Activated T-helper 1 cell treated with anti-CD3 and anti-CD28 coated beads, Interleukin-12 subunit alpha, Interleukin-12 subunit beta, Interleukin-2, Interleukin-4 antibody, amounts not matched to agents 30 ng/mL and 10 ng/mL and 1 ng/mL, durations not matched to agents 14 hours and 24 hours and 36 hours (primary cell): Measurements from ENCODE around the gene RSRC1. TPM values are rescaled to one million over a fixed set of nuclear protein-coding genes. Genes with fewer than 3 reads are reported as not detected.
A peak's percentile ranks its signal among the peaks of the same experiment; 100 is the strongest.
"Not testable (repeated sequence)": the region's sequence is repeated elsewhere in the genome, so short reads cannot be mapped to it uniquely, and the experiment has no call there.

Experiments used
- DNase-seq: peaks from one replicate; pipeline ENCODE4 v3.0.0; 2021; ENCODE audit warnings: low spot score
- H3K27ac Mint-ChIP-seq: one replicate; pipeline ENCODE4 v1.8.0; 2021; ENCODE audit warnings: mild to moderate bottlenecking, mixed read lengths
- H3K27me3 Mint-ChIP-seq: one replicate; pipeline ENCODE4 v1.8.0; 2022; ENCODE audit warnings: mild to moderate bottlenecking, moderate library complexity, mixed read lengths; ENCODE audit not compliant: insufficient read depth
- H3K36me3 Mint-ChIP-seq: one replicate; pipeline ENCODE4 v1.8.0; 2021; ENCODE audit warnings: low read depth, mixed read lengths
- H3K4me1 Mint-ChIP-seq: one replicate; pipeline ENCODE4 v1.8.0; 2021; ENCODE audit warnings: low read depth, mixed read lengths
- H3K4me3 Mint-ChIP-seq: one replicate; pipeline ENCODE4 v1.8.0; 2021; ENCODE audit warnings: mild to moderate bottlenecking, moderate library complexity, mixed read lengths
- H3K9me3 Mint-ChIP-seq: one replicate; pipeline ENCODE4 v1.8.0; 2021; ENCODE audit warnings: mixed read lengths
- intact Hi-C: fragments of 100-400 bp; cut with micrococcal nuclease; formaldehyde crosslinking; loops from one replicate; pipeline ENCODE4 v1.15.1; 2024
- total RNA-seq: library from RNA; stranded (reverse); gene quantifications from 2 replicates; pipeline ENCODE4 v1.2.3, GENCODE V29; 2022

RSRC1 gene
- total RNA-seq, 1 donor from 2014 or later: 41.8 TPM

DNA sequence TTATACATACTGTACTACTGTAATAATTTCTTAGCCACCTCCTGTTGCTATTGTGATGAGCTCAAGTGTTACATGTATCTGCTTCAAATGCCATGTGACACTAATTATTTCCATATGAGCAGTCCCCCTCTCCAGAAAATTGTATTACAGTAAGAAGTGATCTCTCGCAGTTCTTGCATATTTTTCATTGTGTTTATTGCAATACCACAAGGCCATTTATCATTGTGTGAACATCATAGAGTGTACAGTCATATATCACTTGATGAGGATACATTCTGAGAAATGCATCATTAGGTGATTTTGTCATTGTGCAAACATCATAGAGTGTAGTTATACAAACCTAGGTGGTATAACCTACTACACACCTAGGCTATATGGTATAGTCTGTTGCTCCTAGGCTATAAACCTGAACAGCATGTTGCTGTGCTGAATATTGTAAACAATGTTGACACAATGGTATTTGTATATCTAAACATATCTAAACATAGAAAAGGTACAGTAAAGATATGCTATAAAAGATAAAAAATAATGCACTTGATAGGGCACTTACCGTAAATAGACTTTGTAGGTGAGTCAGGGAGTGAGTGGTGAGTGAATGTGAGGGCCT lies 271.5 kb downstream of the RSRC1 start:
- Mint-ChIP-seq H3K9me3 (no peaks in the 10 kb centered on the region), H3K36me3 (no peaks in the 10 kb centered on the region), H3K27ac (no peak overlapping the region), H3K4me3 (no peak overlapping the region), H3K27me3 (no peaks in the 10 kb centered on the region), H3K4me1 (no peaks in the 10 kb centered on the region)
- intact Hi-C loops: no loop called here
- no peak for DNase-seq

DNA sequence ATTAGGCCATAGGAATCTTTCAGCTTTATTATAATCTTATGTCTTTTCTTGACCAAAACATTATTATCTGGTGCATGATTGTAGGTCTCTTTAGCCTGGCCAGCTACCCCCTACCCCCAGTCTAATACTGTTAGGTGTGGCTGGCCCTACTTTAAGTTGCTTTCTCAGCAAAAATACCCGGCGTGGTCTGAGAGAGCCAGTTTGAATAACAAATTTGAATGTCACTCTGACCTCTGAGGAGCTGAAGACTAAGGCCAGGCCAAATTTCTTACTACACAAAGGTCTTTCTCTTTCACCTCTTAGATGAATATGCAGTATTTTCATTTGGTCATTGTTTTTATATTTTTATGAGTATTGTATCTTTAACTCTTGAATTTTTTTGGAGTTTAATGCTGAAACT lies 272.6 kb downstream of the RSRC1 start:
- H3K4me3 Mint-ChIP-seq: no peak overlapping the region
- DNase-seq: no peak
- no peaks in the 10 kb centered on the region for H3K9me3 Mint-ChIP-seq
- no peaks in the 10 kb centered on the region for H3K4me1 Mint-ChIP-seq
- no peak overlapping the region for H3K27ac Mint-ChIP-seq
- no peaks in the 10 kb centered on the region for H3K27me3 Mint-ChIP-seq
- intact Hi-C loops: no loop called here
- H3K36me3 Mint-ChIP-seq: no peaks in the 10 kb centered on the region

DNA sequence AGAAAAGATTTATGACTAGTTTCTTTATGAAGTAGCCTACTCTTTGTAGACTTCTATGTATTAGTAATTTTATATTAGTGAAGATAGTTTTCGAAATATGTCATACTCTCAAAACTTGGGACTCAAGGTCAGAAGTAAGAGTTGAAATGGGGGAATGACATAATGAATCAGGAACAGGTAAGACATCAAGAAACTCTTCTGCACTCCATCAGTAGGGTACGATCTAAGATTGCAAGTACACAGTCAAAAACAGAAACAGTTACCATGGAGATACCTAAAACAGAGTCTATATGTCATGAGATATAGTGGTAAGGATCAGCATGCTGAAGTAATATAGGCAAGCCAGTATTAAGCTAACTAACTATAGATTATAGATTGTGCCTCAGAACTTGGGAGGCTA lies 274.1 kb downstream of the RSRC1 start:
- Mint-ChIP-seq H3K36me3 (no peaks in the 10 kb centered on the region), H3K4me1 (no peaks in the 10 kb centered on the region), H3K27me3 (no peaks in the 10 kb centered on the region), H3K9me3 (no peaks in the 10 kb centered on the region), H3K4me3 (no peak overlapping the region), H3K27ac (no peak overlapping the region)
- intact Hi-C loops: no loop called here
- no peak for DNase-seq

DNA sequence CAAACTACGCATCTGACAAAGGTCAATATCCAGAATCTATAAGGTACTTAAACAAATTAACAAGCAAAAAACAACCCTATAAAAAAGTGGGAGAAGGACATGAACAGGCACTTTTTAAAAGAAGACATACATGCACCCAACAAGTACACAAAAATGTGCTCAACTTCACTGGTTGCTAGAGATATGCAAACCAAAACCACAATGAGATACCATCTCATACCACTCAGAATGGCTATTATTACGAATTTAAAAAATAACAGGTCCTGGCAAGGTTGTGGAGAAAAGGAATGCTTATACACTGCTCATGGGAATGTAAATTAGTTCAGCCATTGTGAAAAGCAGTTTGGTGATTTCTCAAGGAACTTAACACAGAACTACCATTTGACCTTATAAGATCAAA lies 285.5 kb downstream of the RSRC1 start:
- H3K27ac Mint-ChIP-seq: no peak overlapping the region
- intact Hi-C loops: no loop called here
- no peak overlapping the region for H3K4me3 Mint-ChIP-seq
- H3K4me1 Mint-ChIP-seq: no peaks in the 10 kb centered on the region
- H3K9me3 Mint-ChIP-seq: peaks cover 27% of the 10 kb centered on the region
- no peak for DNase-seq
- no peaks in the 10 kb centered on the region for H3K27me3 Mint-ChIP-seq
- no peaks in the 10 kb centered on the region for H3K36me3 Mint-ChIP-seq

DNA sequence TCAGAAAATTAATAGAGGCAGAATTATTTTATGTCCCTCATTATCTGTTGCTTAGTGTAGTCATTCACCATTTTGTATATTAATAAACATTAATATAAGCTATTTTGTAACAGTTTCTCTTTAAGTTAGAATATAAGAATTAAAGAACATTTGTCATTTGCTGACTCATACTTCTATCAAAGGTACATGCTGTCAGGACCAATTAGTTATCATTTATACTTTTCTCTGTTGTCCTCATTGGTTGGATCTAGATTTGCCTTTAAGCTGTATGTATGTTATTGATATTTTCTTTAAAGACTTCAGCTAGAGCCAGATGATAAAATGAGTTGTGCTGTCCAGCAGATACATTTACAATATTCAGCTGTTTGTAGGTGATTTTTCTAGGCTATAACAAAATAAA lies 292.7 kb downstream of the RSRC1 start:
- H3K36me3 Mint-ChIP-seq: no peaks in the 10 kb centered on the region
- no peak overlapping the region for H3K27ac Mint-ChIP-seq
- no peaks in the 10 kb centered on the region for H3K27me3 Mint-ChIP-seq
- no peaks in the 10 kb centered on the region for H3K9me3 Mint-ChIP-seq
- intact Hi-C loops: no loop called here
- no peak for DNase-seq
- no peak overlapping the region for H3K4me3 Mint-ChIP-seq
- no peaks in the 10 kb centered on the region for H3K4me1 Mint-ChIP-seq

DNA sequence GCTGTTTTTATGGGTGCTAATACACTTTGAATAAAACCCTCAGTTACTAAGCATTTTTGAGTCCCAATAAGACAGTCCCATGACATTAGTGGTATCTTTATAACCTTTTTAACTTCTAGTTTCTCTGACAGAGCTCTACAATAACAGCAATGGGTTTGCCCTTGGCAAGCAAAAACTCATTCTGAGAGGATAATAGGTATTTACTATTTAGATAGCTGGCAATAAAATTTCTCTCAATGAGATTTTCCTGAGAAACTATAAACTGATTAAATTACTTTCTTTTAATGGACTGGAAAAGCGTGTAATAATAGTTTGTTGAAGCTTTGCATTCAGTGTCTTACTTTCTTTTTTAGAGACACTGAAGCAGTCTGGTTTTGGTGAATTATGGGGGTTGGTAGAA lies 293.1 kb downstream of the RSRC1 start:
- no peak overlapping the region for H3K27ac Mint-ChIP-seq
- H3K9me3 Mint-ChIP-seq: no peaks in the 10 kb centered on the region
- H3K36me3 Mint-ChIP-seq: no peaks in the 10 kb centered on the region
- DNase-seq: no peak
- H3K4me3 Mint-ChIP-seq: no peak overlapping the region
- no peaks in the 10 kb centered on the region for H3K27me3 Mint-ChIP-seq
- no peaks in the 10 kb centered on the region for H3K4me1 Mint-ChIP-seq
- intact Hi-C loops: no loop called here

DNA sequence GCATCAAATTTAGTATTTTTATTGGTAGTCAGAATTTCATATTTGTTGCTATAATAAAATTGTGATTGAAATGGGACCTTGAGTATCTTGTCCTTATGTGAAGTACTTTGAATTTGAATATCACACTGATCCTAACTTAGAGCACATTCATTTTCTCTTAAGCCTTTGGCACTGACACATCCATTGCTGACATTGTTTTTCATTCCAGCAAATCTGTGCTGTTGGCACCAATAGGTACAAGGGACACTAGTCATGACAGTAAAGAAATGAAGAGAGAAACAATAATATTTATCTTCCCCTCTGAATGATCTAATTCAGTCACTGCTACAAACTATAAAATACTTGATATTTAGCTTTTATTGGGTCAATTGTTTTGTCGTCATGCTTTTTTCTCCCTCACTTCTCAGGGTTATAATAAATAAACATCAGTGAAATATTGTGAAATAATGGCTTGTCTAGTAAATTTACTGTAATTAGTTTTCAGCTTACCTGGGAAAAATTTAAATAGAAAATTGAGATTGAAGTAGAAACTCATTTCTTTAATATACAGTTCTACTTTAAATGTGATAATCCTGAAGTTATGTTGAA lies 294.3 kb downstream of the RSRC1 start:
- H3K4me3 Mint-ChIP-seq: no peak overlapping the region
- no peaks in the 10 kb centered on the region for H3K4me1 Mint-ChIP-seq
- DNase-seq: no peak
- intact Hi-C loops: no loop called here
- H3K27ac Mint-ChIP-seq: no peak overlapping the region
- no peaks in the 10 kb centered on the region for H3K27me3 Mint-ChIP-seq
- no peaks in the 10 kb centered on the region for H3K9me3 Mint-ChIP-seq
- H3K36me3 Mint-ChIP-seq: no peaks in the 10 kb centered on the region

DNA sequence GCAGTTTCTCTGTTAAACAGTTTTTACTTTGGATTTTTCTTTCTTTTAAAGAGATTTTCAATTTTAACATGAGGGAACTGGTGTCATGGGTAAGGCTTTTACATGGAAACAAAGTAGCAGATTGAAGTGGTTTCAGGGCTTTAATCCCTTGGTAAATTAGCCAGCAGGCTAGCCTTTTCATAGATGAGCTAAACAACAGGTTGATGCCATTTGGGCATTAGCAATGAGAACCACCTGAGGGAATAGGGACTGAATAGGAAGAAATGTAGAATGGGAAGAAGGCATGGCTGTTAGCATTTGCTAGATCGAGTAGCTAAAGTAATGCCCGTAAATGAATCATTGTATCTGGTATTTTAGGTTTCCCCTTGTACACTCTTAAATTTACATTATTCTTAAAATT lies 295.6 kb downstream of the RSRC1 start:
- no peak overlapping the region for H3K27ac Mint-ChIP-seq
- no peak for DNase-seq
- H3K4me1 Mint-ChIP-seq: no peaks in the 10 kb centered on the region
- no peak overlapping the region for H3K4me3 Mint-ChIP-seq
- intact Hi-C loops: no loop called here
- H3K27me3 Mint-ChIP-seq: no peaks in the 10 kb centered on the region
- no peaks in the 10 kb centered on the region for H3K36me3 Mint-ChIP-seq
- H3K9me3 Mint-ChIP-seq: no peaks in the 10 kb centered on the region

DNA sequence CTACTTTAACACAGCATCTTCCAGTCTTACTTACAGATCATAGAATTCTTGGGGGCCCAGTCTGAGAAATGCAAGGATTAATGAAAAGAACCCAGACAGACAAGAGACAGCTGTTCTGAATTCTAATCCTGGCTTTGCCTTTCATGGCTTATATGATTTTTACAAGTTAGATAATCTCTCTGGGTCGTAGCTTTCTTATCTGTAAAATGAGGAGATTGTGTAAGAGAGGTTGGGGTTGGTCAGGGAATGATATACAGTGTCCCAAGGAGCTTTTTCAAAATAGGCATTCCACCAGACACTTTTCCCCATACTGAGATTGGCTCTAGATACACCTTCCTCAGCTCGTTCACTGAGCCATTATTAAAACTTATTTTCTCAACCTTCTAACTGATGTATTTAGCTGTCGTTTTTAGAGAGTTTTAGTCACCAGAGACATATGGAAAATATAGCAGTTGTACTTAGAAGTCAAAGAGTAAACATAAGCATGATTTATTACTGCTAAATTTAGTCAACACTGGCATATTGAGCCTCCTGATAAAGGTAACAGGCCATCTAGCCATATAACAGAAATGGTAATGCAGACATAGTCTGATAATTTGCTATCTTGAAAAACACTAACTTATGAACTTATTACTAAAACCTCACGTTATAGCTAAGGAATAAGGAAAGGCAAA lies 298.1 kb downstream of the RSRC1 start:
- Mint-ChIP-seq H3K36me3 (no peaks in the 10 kb centered on the region), H3K27me3 (no peaks in the 10 kb centered on the region), H3K9me3 (peaks cover 2% of the 10 kb centered on the region), H3K27ac (no peak overlapping the region), H3K4me1 (no peaks in the 10 kb centered on the region), H3K4me3 (no peak overlapping the region)
- intact Hi-C loops: no loop called here
- no peak for DNase-seq

DNA sequence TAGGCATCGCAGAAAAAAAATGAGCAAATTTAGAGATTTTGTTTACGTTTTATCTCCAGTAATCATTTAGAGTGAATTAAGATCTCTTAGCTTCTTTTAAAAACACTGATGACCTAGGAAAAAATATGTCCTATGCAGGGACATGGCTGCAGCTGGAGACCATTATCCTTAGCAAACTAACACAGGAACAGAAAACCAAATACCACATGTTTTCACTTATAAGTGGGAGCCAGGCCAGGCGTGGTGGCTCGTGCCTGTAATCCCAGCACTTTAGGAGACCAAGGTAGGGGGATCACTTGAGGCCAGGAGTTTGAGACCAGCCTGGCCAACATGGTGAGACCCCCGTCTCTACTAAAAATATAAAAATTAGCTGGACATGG lies 298.6 kb downstream of the RSRC1 start:
- DNase-seq, H3K36me3 Mint-ChIP-seq, H3K9me3 Mint-ChIP-seq, H3K4me3 Mint-ChIP-seq, H3K4me1 Mint-ChIP-seq, H3K27ac Mint-ChIP-seq, H3K27me3 Mint-ChIP-seq, intact Hi-C loops: not testable (repeated sequence)

DNA sequence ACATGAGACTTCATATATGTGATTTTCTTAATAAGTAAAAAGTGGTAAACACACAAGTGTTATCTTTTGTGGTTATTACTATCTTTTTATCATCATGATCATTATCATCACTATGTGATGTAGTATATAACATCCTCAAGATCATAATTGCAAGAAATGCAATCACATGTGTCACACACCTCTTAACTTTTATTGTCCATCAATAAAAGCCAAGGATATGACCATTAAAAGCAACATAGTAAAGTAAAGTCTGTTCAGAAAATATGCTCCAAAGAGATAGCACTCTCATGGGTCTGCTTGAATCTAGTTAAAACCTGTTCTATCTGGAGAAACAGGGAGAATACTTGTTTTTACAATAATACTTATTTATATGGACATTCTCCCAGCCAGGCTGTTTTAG lies 308.1 kb downstream of the RSRC1 start:
- H3K27me3 Mint-ChIP-seq: no peaks in the 10 kb centered on the region
- H3K4me3 Mint-ChIP-seq: no peak overlapping the region
- intact Hi-C loops: no loop called here
- H3K4me1 Mint-ChIP-seq: peaks cover 14% of the 10 kb centered on the region
- H3K36me3 Mint-ChIP-seq: no peaks in the 10 kb centered on the region
- H3K9me3 Mint-ChIP-seq: peaks cover 7% of the 10 kb centered on the region
- H3K27ac Mint-ChIP-seq: no peak overlapping the region
- DNase-seq: no peak

DNA sequence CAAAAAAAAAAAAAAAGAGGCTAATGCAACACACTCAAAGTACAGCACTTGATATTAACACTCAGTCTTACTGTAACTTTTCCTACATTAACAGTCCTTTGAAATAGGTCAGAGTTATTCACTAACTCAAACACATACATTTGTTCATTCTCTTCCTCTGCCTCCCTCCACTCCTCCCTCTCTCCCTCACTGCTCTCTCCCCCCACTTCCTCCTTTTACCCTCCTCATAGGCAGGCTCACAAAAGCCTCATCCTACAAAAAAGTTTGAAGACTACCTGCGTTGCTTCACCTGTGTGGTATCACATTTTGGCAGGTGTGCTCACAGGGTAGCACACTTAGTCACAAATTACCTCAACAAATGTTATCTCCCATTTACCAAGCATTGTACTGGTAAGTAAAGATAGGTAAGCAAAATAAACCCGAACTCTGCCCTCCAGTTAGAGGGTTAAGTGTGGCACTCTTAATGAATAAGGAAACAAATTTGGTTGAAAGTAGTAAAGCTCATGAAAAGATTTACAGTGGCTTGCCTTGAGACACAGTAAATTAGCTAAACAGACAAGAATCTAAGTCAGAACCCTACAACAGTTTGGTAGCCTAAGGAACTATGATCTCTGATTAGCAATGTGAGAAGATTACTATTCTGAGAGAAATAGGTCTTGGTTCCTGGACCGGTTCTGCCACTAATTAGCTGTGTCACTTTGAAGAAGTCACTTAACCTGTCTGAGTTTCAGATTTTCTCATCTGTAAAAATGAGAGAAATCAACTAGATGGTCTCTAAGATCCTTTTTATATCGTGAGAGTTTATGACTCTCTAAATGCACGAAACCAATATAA lies 310.1 kb downstream of the RSRC1 start:
- Mint-ChIP-seq H3K4me3 (no peak overlapping the region), H3K9me3 (peaks cover 4% of the 10 kb centered on the region), H3K27ac (peak overlapping the region; percentile 44), H3K4me1 (peaks cover 14% of the 10 kb centered on the region), H3K36me3 (no peaks in the 10 kb centered on the region), H3K27me3 (no peaks in the 10 kb centered on the region)
- DNase-seq: no peak
- intact Hi-C loops: no loop called here
